SH-SY5Y (cell line): ENCODE results near the gene CD47.

Source experiments
- GATA2 ChIP-seq: IDR thresholded peaks from 2 replicates; pipeline ENCODE4 v1.6.1; 2011; ENCODE audit warnings: mild to moderate bottlenecking, low read depth, low read length
- GATA3 ChIP-seq: IDR thresholded peaks from 2 replicates; pipeline ENCODE4 v1.6.1; 2011; ENCODE audit warnings: low read depth, mild to moderate bottlenecking, low read length, moderate library complexity

The CD47 gene

GRCh38 chr3:108090049-108090700 lies 656 bp downstream of the CD47 start:
- TF ChIP-seq GATA3 (no peak), GATA2 (no peak)

- TF ChIP-seq GATA3 = no peak
- no peak for TF ChIP-seq GATA2
Observed at GRCh38 chr3:108089579-108089978, 1.3 kb downstream of the CD47 start.

- no peak for TF ChIP-seq GATA3
- TF ChIP-seq GATA2 = no peak
Observed at GRCh38 chr3:108088697-108089096, 2.1 kb downstream of the CD47 start.

- TF ChIP-seq GATA3 (no peak), GATA2 (no peak)
Observed at GRCh38 chr3:108088146-108088545, 2.7 kb downstream of the CD47 start.

- no peak for TF ChIP-seq GATA3
Observed at GRCh38 chr3:108086653-108087052, 4.2 kb downstream of the CD47 start.

- TF ChIP-seq GATA3 = no peak
- no peak for TF ChIP-seq GATA2
Observed at GRCh38 chr3:108085810-108086350, 5.0 kb downstream of the CD47 start.

GRCh38 chr3:108085370-108085769 lies 5.5 kb downstream of the CD47 start:
- TF ChIP-seq GATA3 (no peak), GATA2 (no peak)

GRCh38 chr3:108079877-108080276 lies 11.0 kb downstream of the CD47 start:
- TF ChIP-seq GATA2 = no peak
- no peak for TF ChIP-seq GATA3

GRCh38 chr3:108079043-108079442 lies 11.8 kb downstream of the CD47 start:
- TF ChIP-seq GATA3 (no peak), GATA2 (no peak)

- TF ChIP-seq GATA2 = no peak
- TF ChIP-seq GATA3 = no peak
Observed at GRCh38 chr3:108076564-108076963, 14.3 kb downstream of the CD47 start.

GRCh38 chr3:108073764-108074431 lies 16.9 kb downstream of the CD47 start:
- TF ChIP-seq GATA3 (no peak), GATA2 (no peak)

GRCh38 chr3:108071368-108071767 lies 19.5 kb downstream of the CD47 start:
- TF ChIP-seq GATA2 = no peak
- no peak for TF ChIP-seq GATA3

- TF ChIP-seq GATA3 (no peak), GATA2 (no peak)
Observed at GRCh38 chr3:108070356-108070755, 20.5 kb downstream of the CD47 start.

GRCh38 chr3:108067768-108068167 lies 23.1 kb downstream of the CD47 start:
- no peak for TF ChIP-seq GATA2
- no peak for TF ChIP-seq GATA3

- TF ChIP-seq GATA3 = no peak
- TF ChIP-seq GATA2 = no peak
Observed at GRCh38 chr3:108065096-108065495, 25.7 kb downstream of the CD47 start.
